Measurements from ENCODE around the gene RNF19B.

DNA sequence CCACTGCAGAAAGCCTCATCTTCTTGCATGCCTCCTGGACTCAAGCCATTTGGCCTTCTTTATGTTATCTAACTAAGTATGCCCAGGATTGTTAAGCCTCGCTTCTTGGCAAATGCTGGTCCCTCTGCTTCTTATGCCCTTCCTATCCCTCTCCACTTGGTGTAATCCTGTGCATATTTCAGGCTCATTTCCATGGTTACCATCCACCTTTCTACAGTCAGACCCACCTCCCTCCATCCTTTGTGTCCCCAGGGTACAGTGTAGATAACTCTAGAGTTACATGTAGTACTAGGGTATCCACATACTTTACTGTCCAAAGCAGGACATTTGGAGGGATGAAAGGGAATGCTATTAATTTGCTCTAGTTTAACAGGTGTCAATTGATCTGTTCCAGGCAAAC lies 6.5 kb upstream of the RNF19B start:
- TF ChIP-seq, protein P1, sequence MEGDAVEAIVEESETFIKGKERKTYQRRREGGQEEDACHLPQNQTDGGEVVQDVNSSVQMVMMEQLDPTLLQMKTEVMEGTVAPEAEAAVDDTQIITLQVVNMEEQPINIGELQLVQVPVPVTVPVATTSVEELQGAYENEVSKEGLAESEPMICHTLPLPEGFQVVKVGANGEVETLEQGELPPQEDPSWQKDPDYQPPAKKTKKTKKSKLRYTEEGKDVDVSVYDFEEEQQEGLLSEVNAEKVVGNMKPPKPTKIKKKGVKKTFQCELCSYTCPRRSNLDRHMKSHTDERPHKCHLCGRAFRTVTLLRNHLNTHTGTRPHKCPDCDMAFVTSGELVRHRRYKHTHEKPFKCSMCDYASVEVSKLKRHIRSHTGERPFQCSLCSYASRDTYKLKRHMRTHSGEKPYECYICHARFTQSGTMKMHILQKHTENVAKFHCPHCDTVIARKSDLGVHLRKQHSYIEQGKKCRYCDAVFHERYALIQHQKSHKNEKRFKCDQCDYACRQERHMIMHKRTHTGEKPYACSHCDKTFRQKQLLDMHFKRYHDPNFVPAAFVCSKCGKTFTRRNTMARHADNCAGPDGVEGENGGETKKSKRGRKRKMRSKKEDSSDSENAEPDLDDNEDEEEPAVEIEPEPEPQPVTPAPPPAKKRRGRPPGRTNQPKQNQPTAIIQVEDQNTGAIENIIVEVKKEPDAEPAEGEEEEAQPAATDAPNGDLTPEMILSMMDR (IDR thresholded peaks at IDR 0.05 in 2 of 3, conservative IDR thresholded peaks at IDR 0.05 in 1 of 3; ENCODE audit: borderline replicate concordance in 1 of 3, insufficient read depth in 1 of 3, low read depth in 2 of 3, low read length in 2 of 3), result no peak
- no peak for TF ChIP-seq REST (IDR thresholded peaks at IDR 0.05; ENCODE audit: low read depth)
- TF ChIP-seq POLR2AphosphoS5 (IDR thresholded peaks at IDR 0.05; ENCODE audit: low read depth, low read length), result no peak

Measured in HCT116 (cell line).